GM19351 (cell line): ENCODE data around the gene TMEM184A.

Source experiments
- ATAC-seq: cut with Tn5 transposase; IDR thresholded peaks from one replicate; pipeline ENCODE4 v1.9.1; 2021; ENCODE audit warnings: mild to moderate bottlenecking, moderate library complexity; ENCODE audit not compliant: unreplicated experiment

TMEM184A gene

GRCh38 chr7:1540776-1541271 is 15.2 kb downstream of the TMEM184A start:
- ATAC-seq = no peak

DNA sequence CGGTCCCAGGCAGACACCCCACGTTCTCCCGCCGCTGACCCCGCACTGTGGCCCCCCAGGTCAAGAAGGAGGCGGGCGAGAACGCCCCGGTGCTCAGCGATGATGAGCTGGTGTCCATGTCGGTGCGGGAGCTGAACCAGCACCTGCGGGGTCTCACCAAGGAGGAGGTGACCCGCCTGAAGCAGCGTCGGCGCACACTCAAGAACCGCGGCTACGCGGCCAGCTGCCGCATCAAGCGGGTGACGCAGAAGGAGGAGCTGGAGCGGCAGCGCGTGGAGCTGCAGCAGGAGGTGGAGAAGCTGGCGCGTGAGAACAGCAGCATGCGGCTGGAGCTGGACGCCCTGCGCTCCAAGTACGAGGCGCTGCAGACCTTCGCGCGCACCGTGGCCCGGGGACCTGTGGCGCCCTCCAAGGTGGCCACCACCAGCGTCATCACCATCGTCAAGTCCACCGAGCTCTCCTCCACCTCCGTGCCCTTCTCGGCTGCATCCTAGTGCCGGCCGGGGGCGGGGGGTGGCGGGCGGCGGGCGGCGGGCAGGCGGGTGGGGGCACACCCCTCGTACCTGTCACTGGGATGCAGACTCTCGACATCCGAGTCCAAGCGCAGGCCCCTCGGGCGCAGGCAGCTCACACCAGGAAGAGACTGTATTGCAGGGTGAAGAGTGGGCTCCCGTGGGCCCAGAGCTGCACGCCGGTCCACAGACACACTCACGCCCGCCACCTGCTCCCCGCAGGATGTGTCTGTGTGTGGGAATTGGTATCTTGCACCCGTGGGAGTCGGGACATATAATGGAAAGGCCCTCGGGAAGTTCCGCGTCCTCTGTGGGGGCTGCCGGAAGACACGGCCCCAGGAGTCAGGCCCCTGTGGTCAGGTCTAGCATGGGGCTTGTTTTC is 15.9 kb downstream of the TMEM184A start:
- no peak for ATAC-seq

DNA sequence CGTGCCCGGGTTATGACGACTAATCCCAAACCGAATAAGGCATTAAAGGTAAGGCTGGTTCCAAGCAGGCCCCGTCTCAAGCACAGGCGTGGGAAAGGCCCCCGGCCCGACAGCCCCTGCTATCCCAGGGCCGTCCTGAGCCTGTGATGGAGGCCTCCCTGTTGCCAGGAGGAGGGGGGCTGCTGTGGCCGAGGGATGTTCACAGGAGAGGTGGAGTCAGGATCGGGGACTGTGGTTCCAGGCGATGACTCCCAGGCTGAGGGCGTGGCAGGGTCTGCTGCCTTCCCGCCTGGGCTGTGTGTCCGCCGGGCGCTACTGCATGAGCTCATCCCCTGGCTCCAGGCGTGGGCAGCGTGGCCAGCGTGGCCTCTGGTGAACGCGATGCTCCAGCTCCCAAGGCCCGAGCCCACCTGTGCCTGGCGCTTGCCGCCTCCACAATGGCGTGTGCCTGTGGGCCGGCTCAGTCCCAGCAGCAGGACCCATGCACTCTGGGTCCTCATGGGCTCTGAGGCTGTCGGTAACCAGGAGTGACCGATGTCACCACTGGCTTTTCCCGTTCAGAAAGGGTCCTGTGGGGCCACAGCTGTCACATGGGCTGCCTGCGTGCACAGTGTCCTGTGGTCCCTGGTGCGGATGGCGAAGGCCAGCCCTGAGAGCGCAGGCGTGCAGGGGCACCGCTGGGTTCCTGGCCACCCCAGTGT is 16.7 kb downstream of the TMEM184A start:
- ATAC-seq = no peak

DNA sequence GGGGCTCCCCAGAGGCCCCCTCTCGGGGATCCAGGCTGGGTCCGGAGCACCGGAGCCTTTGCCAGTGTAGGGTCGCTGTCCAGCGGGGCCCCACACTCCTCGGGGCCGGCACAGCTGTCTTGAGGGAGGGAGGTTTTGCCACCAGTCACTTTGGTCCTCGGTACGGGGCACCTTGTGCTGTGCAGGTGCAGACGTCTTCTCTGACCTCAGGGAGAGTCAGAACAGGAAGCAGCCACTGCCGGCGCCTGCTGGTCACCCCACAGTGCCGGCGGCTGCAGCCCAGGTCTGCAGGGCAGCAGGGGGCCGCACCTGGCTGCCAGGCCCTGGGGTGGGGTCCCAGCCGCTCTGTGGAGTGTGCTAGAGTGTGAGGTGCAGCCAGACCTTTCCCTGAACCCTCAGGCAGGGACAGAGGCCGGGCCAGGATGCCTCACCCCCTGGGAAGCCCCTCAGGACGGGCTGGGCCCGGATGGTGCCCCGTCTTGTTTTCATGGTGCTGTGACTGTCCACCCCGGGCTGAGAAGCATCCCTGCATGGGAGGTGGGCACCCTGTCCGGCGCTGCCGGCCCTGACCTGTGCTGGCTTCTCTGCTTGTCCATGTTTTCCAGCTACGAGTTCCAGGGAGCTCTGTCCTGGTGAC is 17.3 kb downstream of the TMEM184A start:
- no peak for ATAC-seq

GRCh38 chr7:1537535-1538412 is 18.2 kb downstream of the TMEM184A start:
- ATAC-seq = no peak

DNA sequence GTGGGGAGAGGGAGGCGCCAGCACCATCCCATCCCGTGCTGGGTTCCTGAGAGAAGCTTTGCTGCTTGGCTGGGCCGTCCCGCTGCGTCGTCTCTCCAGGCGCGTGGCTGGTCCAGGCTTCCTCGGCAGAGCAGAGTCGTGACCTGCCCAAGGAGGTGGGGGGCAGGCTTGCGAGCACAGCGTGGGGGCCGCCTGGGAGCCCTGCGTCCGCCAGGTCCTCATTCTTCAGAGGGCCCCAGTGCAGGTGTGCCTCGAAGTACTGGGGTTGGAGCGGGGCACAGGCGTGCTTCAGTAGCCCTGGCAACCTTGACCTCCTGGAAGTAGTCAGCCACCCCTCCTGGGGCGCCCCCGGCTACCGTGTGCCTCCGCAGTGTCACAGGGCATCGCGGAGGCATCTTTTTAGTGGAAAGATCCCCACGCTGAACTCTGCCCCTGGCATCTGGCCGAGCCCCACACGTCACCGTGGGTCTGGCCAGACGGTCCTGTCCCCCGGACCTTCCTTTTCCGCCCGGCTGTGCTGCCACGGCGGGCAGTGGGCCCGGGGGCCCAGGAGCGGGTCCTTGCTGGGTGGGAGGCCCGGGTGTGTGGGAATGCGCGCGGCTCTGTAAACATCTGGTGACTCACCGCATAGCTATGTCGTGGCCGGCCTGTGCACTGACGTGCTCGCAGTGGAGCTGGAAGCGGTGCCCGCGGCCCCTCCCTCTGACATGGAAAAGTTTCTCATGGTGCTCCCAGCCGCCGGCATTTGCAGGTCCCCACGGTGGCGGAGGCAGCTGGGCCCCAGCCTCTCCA is 19.1 kb downstream of the TMEM184A start:
- no peak for ATAC-seq

GRCh38 chr7:1536455-1536742 is 19.6 kb downstream of the TMEM184A start:
- ATAC-seq = no peak

GRCh38 chr7:1535701-1536454 is 20.1 kb downstream of the TMEM184A start:
- no peak for ATAC-seq

DNA sequence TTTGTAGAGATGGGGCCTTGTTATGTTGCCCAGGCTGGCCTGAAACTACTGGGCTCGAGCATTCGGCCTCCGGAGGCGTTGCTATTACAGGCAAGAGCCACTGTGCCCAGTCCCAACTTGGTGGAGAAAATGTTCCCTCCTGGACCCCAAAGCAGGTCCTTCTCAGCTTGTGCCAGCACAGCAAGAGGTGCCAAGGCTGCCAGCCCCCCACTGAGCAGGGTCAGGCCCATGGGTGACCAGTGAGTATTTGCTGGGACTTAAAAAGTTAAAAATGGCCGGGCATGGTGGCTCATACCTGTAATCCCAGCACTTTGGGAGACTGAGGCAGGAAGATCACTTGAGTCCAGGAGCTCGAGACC is 20.9 kb downstream of the TMEM184A start:
- no peak for ATAC-seq

- no peak for ATAC-seq
These were observed 21.5 kb downstream of the TMEM184A start for GRCh38 chr7:1534330-1535099.

DNA sequence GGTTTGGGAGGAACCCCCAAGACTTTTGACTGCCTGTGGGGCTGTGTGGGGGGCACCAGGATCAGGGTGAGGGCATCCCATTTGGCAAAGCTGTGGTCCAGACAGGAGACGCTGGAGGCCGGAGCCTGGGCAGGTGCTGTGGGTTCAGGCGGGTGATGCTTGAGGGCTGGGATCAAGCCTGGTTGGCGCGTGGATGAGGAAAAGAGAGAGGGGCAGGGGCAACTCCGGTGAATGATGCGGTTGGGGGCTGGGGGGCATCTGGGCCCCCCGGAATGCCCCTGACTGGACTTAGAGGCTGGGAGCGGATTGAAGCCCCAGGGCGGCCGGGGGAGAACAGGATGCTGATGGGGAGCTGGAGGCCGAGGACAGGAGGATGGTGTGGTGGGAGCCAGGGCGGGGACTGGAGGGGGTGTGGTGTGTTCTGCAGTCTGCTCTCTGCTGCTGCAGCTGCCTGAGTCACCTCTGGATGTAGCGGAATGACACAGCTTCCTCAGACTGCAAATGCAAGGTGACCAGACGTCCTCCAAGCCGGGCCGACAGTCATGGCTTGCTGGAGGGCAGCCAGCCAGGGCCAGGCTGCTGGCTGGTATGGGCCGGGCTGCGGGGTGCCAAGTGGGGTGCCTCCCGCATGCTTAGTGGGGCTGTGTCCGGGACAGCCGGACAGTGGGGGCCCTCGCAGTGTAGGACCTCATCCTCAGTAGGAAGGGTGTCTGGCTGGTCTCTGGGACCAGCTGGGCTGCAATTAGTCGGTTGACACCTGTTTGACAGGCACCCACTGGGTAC is 22.3 kb downstream of the TMEM184A start:
- ATAC-seq = peak; percentile 56

GRCh38 chr7:1533255-1533546 is 22.8 kb downstream of the TMEM184A start:
- no peak for ATAC-seq

DNA sequence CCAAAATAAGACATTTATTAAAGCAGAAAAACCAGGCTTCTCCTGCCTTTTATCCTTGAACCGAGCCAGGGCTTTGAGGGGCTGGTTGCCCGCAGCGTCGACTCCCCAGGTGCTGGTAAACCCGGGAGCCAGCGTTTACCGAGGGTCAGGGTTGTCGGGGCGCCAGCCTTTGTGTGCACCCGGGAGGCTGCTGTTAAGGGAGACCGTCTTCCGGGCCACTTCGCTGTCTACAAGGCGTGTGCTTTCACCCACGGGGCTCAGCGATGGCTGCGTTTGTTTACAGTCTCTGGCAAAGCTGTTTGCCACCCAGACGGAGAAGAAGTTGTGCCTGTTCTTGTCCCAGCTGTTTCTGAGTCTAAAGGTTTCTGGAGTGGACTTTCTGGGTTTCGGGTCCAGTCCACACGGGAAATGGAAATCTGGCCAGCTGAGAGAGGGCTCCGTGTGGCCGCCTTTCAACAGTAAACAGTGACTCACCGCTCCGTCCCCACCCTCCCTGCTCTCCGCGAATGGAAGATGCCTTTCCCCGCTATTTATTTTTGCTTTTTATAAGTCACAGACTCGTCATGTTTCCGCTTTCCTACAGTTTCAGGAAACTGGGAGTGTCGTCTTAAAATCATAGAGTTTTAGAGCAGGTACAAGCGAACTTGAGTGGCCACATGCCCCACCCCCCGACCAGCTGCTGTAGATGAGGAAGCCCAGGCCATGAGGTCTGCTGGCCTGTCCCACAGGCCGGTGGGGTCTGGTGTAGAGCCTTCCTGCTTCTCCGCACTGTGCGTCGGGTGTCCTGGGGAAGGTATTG is 23.4 kb downstream of the TMEM184A start:
- no peak for ATAC-seq

- ATAC-seq = no peak
These were observed 24.0 kb downstream of the TMEM184A start for GRCh38 chr7:1531979-1532455.

- peak; percentile 17 for ATAC-seq
These were observed 24.6 kb downstream of the TMEM184A start for GRCh38 chr7:1531263-1531978.

- peak; percentile 10 for ATAC-seq
These were observed 25.1 kb downstream of the TMEM184A start for GRCh38 chr7:1530946-1531262.
